Measurements from ENCODE around the gene ZNF783.
"Not testable (repeated sequence)": the region's sequence is repeated elsewhere in the genome, so short reads cannot be mapped to it uniquely, and the experiment has no call there.

The ZNF783 gene

GRCh38 chr7:149252378-149252777 lies 9.6 kb upstream of the ZNF783 start:
- no peak for DNase-seq (ENCODE audit: low read depth in 1 of 2, low spot score in 1 of 2)
- TF ChIP-seq JUND (IDR thresholded peaks at IDR 0.05; ENCODE audit: low read depth): no peak
- in situ Hi-C loops (cut with HindIII; ENCODE audit: low pct_unique_long_range_greater_than_20kb, low sequenced_read_pairs): no loop called here

- in situ Hi-C loops (cut with HindIII; ENCODE audit: low pct_unique_long_range_greater_than_20kb, low sequenced_read_pairs): no loop called here
These were observed 8.3 kb upstream of the ZNF783 start for GRCh38 chr7:149253665-149254064.

GRCh38 chr7:149254181-149254858 lies 7.7 kb upstream of the ZNF783 start:
- DNase-seq (ENCODE audit: low read depth in 1 of 2, low spot score in 1 of 2): no peak
- in situ Hi-C loops (cut with HindIII; ENCODE audit: low pct_unique_long_range_greater_than_20kb, low sequenced_read_pairs): no loop called here
- no peak for TF ChIP-seq JUND (IDR thresholded peaks at IDR 0.05; ENCODE audit: low read depth)

More at GRCh38 chr7:149253665-149254064, 8.3 kb upstream of the ZNF783 start:
- no peak for DNase-seq (ENCODE audit: low read depth in 1 of 2, low spot score in 1 of 2)
- no peak for TF ChIP-seq JUND (IDR thresholded peaks at IDR 0.05; ENCODE audit: low read depth)

GRCh38 chr7:149255174-149255573 lies 6.8 kb upstream of the ZNF783 start:
- TF ChIP-seq JUND (IDR thresholded peaks at IDR 0.05; ENCODE audit: low read depth): no peak
- no peak for DNase-seq (ENCODE audit: low read depth in 1 of 2, low spot score in 1 of 2)
- in situ Hi-C loops (cut with HindIII; ENCODE audit: low pct_unique_long_range_greater_than_20kb, low sequenced_read_pairs): no loop called here

- TF ChIP-seq JUND (IDR thresholded peaks at IDR 0.05; ENCODE audit: low read depth): no peak
- in situ Hi-C loops (cut with HindIII; ENCODE audit: low pct_unique_long_range_greater_than_20kb, low sequenced_read_pairs): no loop called here
- no peak for DNase-seq (ENCODE audit: low read depth in 1 of 2, low spot score in 1 of 2)
These were observed 5.4 kb upstream of the ZNF783 start for GRCh38 chr7:149256568-149256967.

- no peak for TF ChIP-seq JUND (IDR thresholded peaks at IDR 0.05; ENCODE audit: low read depth)
- no peak for DNase-seq (ENCODE audit: low read depth in 1 of 2, low spot score in 1 of 2)
- in situ Hi-C loops (cut with HindIII; ENCODE audit: low pct_unique_long_range_greater_than_20kb, low sequenced_read_pairs): no loop called here
These were observed 4.8 kb upstream of the ZNF783 start for GRCh38 chr7:149257146-149257545.

GRCh38 chr7:149261316-149261828 lies 624 bp upstream of the ZNF783 start:
- peak in 1 of 2 experiments; percentile 24 for DNase-seq (ENCODE audit: low read depth in 1 of 2, low spot score in 1 of 2)
- in situ Hi-C loops (cut with HindIII; ENCODE audit: low pct_unique_long_range_greater_than_20kb, low sequenced_read_pairs): no loop called here
- no peak for TF ChIP-seq JUND (IDR thresholded peaks at IDR 0.05; ENCODE audit: low read depth)

GRCh38 chr7:149266451-149266850 lies 4.5 kb downstream of the ZNF783 start:
- in situ Hi-C loops (cut with HindIII; ENCODE audit: low pct_unique_long_range_greater_than_20kb, low sequenced_read_pairs): no loop called here
- DNase-seq (ENCODE audit: low read depth in 1 of 2, low spot score in 1 of 2): no peak
- TF ChIP-seq JUND (IDR thresholded peaks at IDR 0.05; ENCODE audit: low read depth): no peak

- no peak for TF ChIP-seq JUND (IDR thresholded peaks at IDR 0.05; ENCODE audit: low read depth)
- in situ Hi-C loops (cut with HindIII; ENCODE audit: low pct_unique_long_range_greater_than_20kb, low sequenced_read_pairs): no loop called here
- no peak for DNase-seq (ENCODE audit: low read depth in 1 of 2, low spot score in 1 of 2)
These were observed 5.7 kb downstream of the ZNF783 start for GRCh38 chr7:149267733-149268132.

GRCh38 chr7:149274424-149274823 lies 12.4 kb downstream of the ZNF783 start:
- in situ Hi-C loops (cut with HindIII; ENCODE audit: low pct_unique_long_range_greater_than_20kb, low sequenced_read_pairs); DNase-seq (ENCODE audit: low read depth in 1 of 2, low spot score in 1 of 2): not testable (repeated sequence)

GRCh38 chr7:149277871-149278270 lies 15.9 kb downstream of the ZNF783 start:
- in situ Hi-C loops (cut with HindIII; ENCODE audit: low pct_unique_long_range_greater_than_20kb, low sequenced_read_pairs): no loop called here
- TF ChIP-seq JUND (IDR thresholded peaks at IDR 0.05; ENCODE audit: low read depth): no peak
- no peak for DNase-seq (ENCODE audit: low read depth in 1 of 2, low spot score in 1 of 2)

- no peak for TF ChIP-seq JUND (IDR thresholded peaks at IDR 0.05; ENCODE audit: low read depth)
- DNase-seq (ENCODE audit: low read depth in 1 of 2, low spot score in 1 of 2): no peak
- in situ Hi-C loops (cut with HindIII; ENCODE audit: low pct_unique_long_range_greater_than_20kb, low sequenced_read_pairs): no loop called here
These were observed 16.4 kb downstream of the ZNF783 start for GRCh38 chr7:149278396-149278795.

- no peak for TF ChIP-seq JUND (IDR thresholded peaks at IDR 0.05; ENCODE audit: low read depth)
- in situ Hi-C loops (cut with HindIII; ENCODE audit: low pct_unique_long_range_greater_than_20kb, low sequenced_read_pairs): no loop called here
- no peak for DNase-seq (ENCODE audit: low read depth in 1 of 2, low spot score in 1 of 2)
These were observed 17.2 kb downstream of the ZNF783 start for GRCh38 chr7:149279111-149279743.
